ENCODE results near the gene POLG.

POLG gene

GRCh38 chr15:89326316-89326715 lies 8.3 kb downstream of the POLG start:
- no peak for DNase-seq (ENCODE audit: low read depth in 2 of 2)

DNA sequence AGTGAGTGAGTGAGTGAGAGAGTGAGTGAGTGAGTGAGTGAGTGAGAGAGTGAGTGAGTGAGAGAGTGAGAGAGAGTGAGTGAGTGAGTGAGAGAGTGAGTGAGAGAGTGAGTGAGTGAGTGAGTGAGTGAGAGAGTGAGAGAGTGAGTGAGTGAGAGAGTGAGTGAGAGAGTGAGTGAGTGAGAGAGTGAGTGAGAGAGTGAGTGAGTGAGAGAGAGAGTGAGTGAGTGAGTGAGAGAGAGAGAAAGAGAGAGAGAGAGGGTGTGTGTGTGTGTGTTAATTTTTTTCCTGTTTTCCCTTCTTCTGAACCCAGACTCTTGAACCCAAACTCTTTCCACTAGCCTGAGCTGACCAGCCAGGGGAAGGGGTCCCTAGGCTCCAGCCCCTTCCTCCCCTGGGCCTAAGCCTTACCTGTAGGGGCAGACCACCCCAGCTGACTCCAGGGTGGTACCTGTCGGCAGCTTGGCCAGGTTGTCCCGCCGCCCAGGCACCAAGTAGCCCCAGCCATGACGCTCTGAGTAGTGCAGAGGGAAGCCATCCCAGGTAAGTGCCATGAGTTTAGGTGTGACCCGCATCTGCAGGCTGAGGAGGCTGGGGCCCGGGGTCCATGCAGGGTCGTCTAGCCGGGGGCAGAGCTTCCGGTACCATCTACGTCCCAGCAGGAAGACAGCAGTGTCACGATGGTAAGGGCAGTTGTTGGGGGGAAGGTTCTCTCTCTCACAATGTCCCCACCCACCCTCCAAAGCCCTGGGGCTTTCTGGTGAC lies 9.4 kb downstream of the POLG start:
- DNase-seq (ENCODE audit: low read depth in 2 of 2) = no peak

- DNase-seq (ENCODE audit: low read depth in 2 of 2) = no peak
Measured at GRCh38 chr15:89323825-89324224, 10.8 kb downstream of the POLG start.

DNA sequence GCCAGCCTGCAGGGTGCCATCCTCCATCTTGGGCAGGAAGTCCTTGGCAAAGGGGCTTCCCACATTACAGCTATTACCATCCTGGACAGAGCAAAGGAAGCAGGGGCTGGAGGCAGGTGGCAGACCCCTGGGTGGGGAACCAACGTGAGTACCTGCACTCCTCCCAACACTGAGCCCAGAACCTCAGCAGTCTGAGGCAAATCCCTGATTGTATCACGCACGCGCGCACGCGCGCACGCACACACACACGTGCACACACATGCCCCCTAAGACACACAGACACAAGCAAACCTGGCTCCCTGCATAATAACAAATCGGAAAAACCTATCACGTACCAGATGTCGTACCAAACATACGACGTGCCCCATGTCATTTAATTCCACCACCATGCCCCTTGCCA lies 11.8 kb downstream of the POLG start:
- DNase-seq (ENCODE audit: low read depth in 2 of 2) = no peak

- no peak for DNase-seq (ENCODE audit: low read depth in 2 of 2)
Measured at GRCh38 chr15:89321521-89322410, 12.9 kb downstream of the POLG start.

DNA sequence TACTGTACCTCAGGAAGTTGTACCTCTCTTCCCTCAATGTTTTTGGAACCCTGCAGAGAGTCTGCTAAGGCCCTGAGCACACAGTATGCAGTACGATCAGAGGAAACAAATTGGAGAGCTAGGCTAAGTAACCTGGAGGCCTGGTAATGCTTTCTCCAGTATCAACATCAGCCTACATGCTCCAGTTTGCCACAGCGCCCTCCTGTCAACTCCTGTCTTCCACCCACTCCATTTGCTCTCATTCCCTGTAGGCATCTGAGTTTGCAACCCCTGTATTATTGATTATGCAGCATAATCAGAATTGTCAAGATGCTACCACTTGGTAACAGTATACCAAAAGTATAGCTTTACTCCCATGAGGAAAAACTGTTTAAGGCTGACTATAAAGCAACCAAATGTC lies 14.4 kb downstream of the POLG start:
- DNase-seq (ENCODE audit: low read depth in 2 of 2) = no peak

- DNase-seq (ENCODE audit: low read depth in 2 of 2) = no peak
Measured at GRCh38 chr15:89319678-89320077, 14.9 kb downstream of the POLG start.

DNA sequence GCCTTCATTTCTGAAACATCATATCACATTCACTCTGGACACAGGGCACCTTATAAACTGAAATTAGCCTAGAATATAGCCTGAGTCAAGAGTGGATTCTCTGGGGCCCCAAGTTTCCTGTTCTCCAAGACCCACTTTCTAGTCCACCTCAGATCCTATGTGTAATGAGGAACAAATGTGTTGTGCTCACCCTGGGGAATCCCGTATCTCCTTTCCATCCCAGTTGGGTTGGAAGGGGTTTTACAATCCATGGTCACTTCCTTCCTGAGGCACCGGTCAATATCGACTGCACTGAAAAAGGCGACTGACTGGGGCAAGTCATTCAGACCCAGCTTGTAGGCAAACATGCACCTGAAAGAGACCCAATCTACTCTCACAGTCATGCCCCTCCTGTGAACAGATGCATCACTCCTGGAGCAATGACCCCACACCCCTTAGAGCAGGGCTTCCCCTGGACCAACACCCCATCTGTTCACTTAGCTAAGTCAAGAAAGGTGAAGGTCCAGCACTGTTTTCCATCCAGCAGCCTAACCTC lies 17.4 kb downstream of the POLG start:
- DNase-seq (ENCODE audit: low read depth in 2 of 2) = no peak

DNA sequence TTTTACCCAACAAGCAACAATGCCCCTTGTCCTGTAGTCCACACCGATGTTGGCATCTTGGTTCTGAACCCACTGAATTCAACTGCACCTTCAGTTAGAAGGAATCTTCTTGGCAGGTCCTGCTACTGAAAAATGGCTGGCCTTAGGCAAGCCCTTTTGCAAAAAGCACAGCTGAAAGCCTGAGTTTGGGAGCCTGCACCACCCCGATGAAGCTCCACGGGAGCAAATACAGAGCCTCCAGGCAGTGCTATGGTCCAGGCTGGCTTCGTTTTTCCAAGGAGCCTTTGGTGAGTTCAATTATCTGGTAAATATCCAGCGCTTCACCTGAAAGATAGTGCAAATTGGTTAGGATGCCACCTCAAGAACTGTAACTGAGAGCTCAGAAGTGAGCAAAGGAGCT lies 18.1 kb downstream of the POLG start:
- no peak for DNase-seq (ENCODE audit: low read depth in 2 of 2)

GRCh38 chr15:89315375-89315929 lies 19.2 kb downstream of the POLG start:
- DNase-seq (ENCODE audit: low read depth in 2 of 2) = no peak

- DNase-seq (ENCODE audit: low read depth in 2 of 2) = no peak
Measured at GRCh38 chr15:89309993-89310392, 24.6 kb downstream of the POLG start.

GRCh38 chr15:89308236-89308635 lies 26.4 kb downstream of the POLG start:
- no peak for DNase-seq (ENCODE audit: low read depth in 2 of 2)

GRCh38 chr15:89307791-89308190 lies 26.8 kb downstream of the POLG start:
- no peak for DNase-seq (ENCODE audit: low read depth in 2 of 2)

- no peak for DNase-seq (ENCODE audit: low read depth in 2 of 2)
Measured at GRCh38 chr15:89307046-89307587, 27.5 kb downstream of the POLG start.

- no peak for DNase-seq (ENCODE audit: low read depth in 2 of 2)
Measured at GRCh38 chr15:89305395-89305794, 29.2 kb downstream of the POLG start.

- DNase-seq (ENCODE audit: low read depth in 2 of 2) = no peak
Measured at GRCh38 chr15:89303986-89304385, 30.6 kb downstream of the POLG start.

GRCh38 chr15:89301304-89302089 lies 33.1 kb downstream of the POLG start:
- no peak for DNase-seq (ENCODE audit: low read depth in 2 of 2)

DNA sequence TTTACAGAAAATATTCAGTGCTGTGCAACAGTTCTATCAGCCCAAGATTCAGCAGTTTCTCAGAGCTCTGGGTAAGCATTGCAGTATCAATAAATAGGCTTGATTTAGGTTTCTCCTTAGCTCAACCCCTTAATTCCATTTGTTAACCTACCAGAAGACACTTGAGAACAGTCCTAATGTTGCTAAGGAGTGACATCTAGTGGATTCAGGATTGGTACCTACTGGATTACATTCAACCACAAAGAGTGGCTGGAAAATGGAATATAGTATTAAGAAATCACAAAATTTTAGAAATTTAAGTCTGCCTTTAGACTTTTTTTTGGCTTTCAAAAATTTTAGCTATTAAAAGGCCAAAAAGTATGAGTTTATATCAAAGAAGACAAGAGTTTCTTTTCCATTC lies 34.7 kb downstream of the POLG start:
- DNase-seq (ENCODE audit: low read depth in 2 of 2) = peak in 1 of 2 experiments; percentile 4

DNA sequence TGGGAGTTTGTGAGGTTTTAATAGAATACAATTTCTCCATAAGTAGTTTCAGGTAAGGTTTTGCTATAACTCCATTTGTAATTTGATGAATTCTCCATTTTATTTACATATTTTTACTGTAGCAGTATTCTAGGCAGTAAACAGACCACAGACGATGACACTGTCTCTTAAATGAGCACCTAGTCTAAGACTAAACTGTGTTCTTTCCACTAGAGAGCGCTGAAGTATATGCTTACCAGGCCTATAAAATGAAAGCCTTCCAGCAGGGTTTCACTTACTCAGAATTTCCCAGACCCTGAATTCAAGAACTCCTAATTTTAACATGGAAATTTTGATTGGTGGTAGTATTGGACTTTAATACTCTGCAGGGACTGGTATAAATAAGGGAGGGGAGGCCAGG lies 41.6 kb downstream of the POLG start:
- DNase-seq (ENCODE audit: low read depth in 2 of 2) = no peak

DNA sequence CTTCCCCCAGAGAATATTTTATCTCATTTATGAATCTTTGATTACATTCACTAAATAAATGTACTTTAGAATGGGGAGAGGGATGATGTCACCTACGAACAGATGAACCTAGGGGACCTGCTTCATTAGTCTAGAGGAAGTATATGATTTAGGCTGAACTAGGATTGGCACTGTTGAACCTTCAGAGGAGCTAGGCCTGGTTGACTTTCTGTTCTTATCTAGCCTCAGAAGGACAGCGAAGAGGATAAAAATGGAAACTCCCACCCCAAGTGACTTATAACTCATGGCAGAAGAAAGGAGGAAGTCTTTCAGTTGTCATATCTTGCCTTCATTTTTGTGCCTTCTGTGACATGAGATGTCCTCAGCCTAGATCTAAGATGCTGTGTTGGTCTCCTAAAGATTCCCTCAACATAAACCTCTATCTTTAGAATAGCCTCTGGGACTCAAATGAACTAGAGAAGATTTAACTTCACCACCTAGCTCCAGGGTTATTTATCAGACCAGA lies 42.6 kb downstream of the POLG start:
- no peak for DNase-seq (ENCODE audit: low read depth in 2 of 2)

GRCh38 chr15:89283201-89283600 lies 51.4 kb downstream of the POLG start:
- no peak for DNase-seq (ENCODE audit: low read depth in 2 of 2)
